WTC11 (cell line): ENCODE data around the gene SMOC2. TPM values are rescaled to one million over a fixed set of nuclear protein-coding genes. Genes with fewer than 3 reads are reported as not detected.
"Not testable (repeated sequence)": the region's sequence is repeated elsewhere in the genome, so short reads cannot be mapped to it uniquely, and the experiment has no call there.

Source experiments
- ATAC-seq: fragments of 200-7000 bp; cut with Tn5 transposase; 2 replicates; pipeline ENCODE4 v1.10.0; 2021; ENCODE audit warnings: mild to moderate bottlenecking, moderate library complexity
- CTCF ChIA-PET: fragments of 300-600 bp; sonication (Branson Sonifier 250); formaldehyde crosslinking; loops from one replicate; lab custom pipeline; 2021; ENCODE audit warnings: antibody characterized with exemption; lab: Charles Lee
- POLR2A ChIA-PET: fragments of 350-600 bp; sonication (Branson Sonifier 250); formaldehyde crosslinking; loops from one replicate; lab custom pipeline; 2021; ENCODE audit warnings: antibody characterized with exemption; lab: Charles Lee
- DNase-seq: peaks from one replicate; pipeline ENCODE4 v3.0.0; 2021; ENCODE audit warnings: low spot score
- H3K27ac Mint-ChIP-seq: 2 replicates; pipeline ENCODE4 v1.8.0; 2021; ENCODE audit warnings: mixed read lengths
- H3K27me3 Mint-ChIP-seq: 2 replicates; pipeline ENCODE4 v1.8.0; 2021; ENCODE audit warnings: low read depth, mild to moderate bottlenecking, moderate library complexity, mixed read lengths
- H3K36me3 Mint-ChIP-seq: 2 replicates; pipeline ENCODE4 v1.8.0; 2021; ENCODE audit warnings: mixed read lengths
- H3K4me1 Mint-ChIP-seq: 2 replicates; pipeline ENCODE4 v1.8.0; 2022; ENCODE audit warnings: mixed read lengths
- H3K4me3 Mint-ChIP-seq: 2 replicates; pipeline ENCODE4 v1.8.0; 2021; ENCODE audit warnings: mild to moderate bottlenecking, moderate library complexity, mixed read lengths
- H3K9me3 Mint-ChIP-seq: 2 replicates; pipeline ENCODE4 v1.8.0; 2021; ENCODE audit warnings: mixed read lengths
- GTF2I ChIP-seq: fragments of 250-450 bp; sonication (Bioruptor Pico); conservative IDR thresholded peaks from 2 replicates; pipeline ENCODE4 v1.4.0; 2021; ENCODE audit warnings: mild to moderate bottlenecking
- IRF1 ChIP-seq: sonication (generic); formaldehyde crosslinking; IDR thresholded peaks from 2 replicates; pipeline ENCODE4 v1.8.0; 2023; ENCODE audit warnings: missing genetic modification reagents
- IRF2 ChIP-seq: sonication (generic); formaldehyde crosslinking; IDR thresholded peaks from 2 replicates; pipeline ENCODE4 v1.8.0; 2022; ENCODE audit warnings: low read depth, missing genetic modification reagents, borderline replicate concordance
- JUN ChIP-seq: sonication (generic); formaldehyde crosslinking; IDR thresholded peaks from 2 replicates; pipeline ENCODE4 v1.8.0; 2023; ENCODE audit warnings: mild to moderate bottlenecking, missing genetic modification reagents
- MLX ChIP-seq: sonication (generic); formaldehyde crosslinking; IDR thresholded peaks from 2 replicates; pipeline ENCODE4 v1.8.1; 2023; ENCODE audit warnings: mild to moderate bottlenecking, missing genetic modification reagents, moderate library complexity
- NFE2L1 ChIP-seq: sonication (generic); formaldehyde crosslinking; IDR thresholded peaks from 2 replicates; pipeline ENCODE4 v1.8.1; 2023; ENCODE audit warnings: missing genetic modification reagents
- NFYB ChIP-seq: sonication (generic); formaldehyde crosslinking; conservative IDR thresholded peaks from 2 replicates; pipeline ENCODE4 v1.8.0; 2022; ENCODE audit warnings: low read depth, missing genetic modification reagents
- PRRX2 ChIP-seq: fragments of 250-450 bp; sonication (Bioruptor Pico); IDR thresholded peaks from 2 replicates; pipeline ENCODE4 v1.8.0; 2021; ENCODE audit warnings: mild to moderate bottlenecking
- SP1 ChIP-seq: sonication (generic); formaldehyde crosslinking; conservative IDR thresholded peaks from 2 replicates; pipeline ENCODE4 v1.8.1; 2022; ENCODE audit warnings: missing genetic modification reagents
- TEAD4 ChIP-seq: sonication (generic); formaldehyde crosslinking; IDR thresholded peaks from 2 replicates; pipeline ENCODE4 v1.8.0; 2022; ENCODE audit warnings: mild to moderate bottlenecking, missing genetic modification reagents
- TP53 ChIP-seq: sonication (generic); formaldehyde crosslinking; IDR thresholded peaks from 2 replicates; pipeline ENCODE4 v1.8.1; 2023; ENCODE audit warnings: mild to moderate bottlenecking, missing genetic modification reagents
- ZNF232 ChIP-seq: sonication (generic); formaldehyde crosslinking; IDR thresholded peaks from 2 replicates; pipeline ENCODE4 v1.8.0; 2022; ENCODE audit warnings: mild to moderate bottlenecking, missing genetic modification reagents
- ZNF423 ChIP-seq: fragments of 250-450 bp; sonication (Bioruptor Pico); IDR thresholded peaks from 2 replicates; pipeline ENCODE4 v2.1.2; 2022; ENCODE audit warnings: mild to moderate bottlenecking, moderate library complexity
- ZNF425 ChIP-seq: fragments of 250-450 bp; sonication (Bioruptor Pico); conservative IDR thresholded peaks from 2 replicates; pipeline ENCODE4 v1.9.0; 2021; ENCODE audit warnings: mild to moderate bottlenecking
- total RNA-seq: library from RNA; stranded (reverse); gene quantifications from 3 replicates; pipeline ENCODE4 v1.2.3, GENCODE V29; 2021
- TF ChIP-seq, protein P1 (sequence below): sonication (generic); formaldehyde crosslinking; IDR thresholded peaks from 2 replicates; pipeline ENCODE4 v1.8.1; 2022; ENCODE audit warnings: low read depth, mild to moderate bottlenecking, moderate library complexity, missing genetic modification reagents, borderline replicate concordance
- TF ChIP-seq, protein P2 (sequence below): sonication (generic); formaldehyde crosslinking; IDR thresholded peaks from 2 replicates; pipeline ENCODE4 v1.8.0; 2022; ENCODE audit warnings: mild to moderate bottlenecking, missing genetic modification reagents
- TF ChIP-seq, protein P3 (sequence below): sonication (generic); formaldehyde crosslinking; IDR thresholded peaks from 2 replicates; pipeline ENCODE4 v1.8.0; 2022; ENCODE audit warnings: missing genetic modification reagents
- TF ChIP-seq, protein P4 (sequence below): fragments of 200-600 bp; IDR thresholded peaks from 2 replicates; pipeline ENCODE4 v1.8.0; 2022; ENCODE audit warnings: antibody characterized with exemption
- TF ChIP-seq, protein P5 (sequence below): sonication (generic); formaldehyde crosslinking; IDR thresholded peaks from 2 replicates; pipeline ENCODE4 v1.8.1; 2023; ENCODE audit warnings: mild to moderate bottlenecking, moderate library complexity, missing genetic modification reagents
- TF ChIP-seq, protein P6 (sequence below): fragments of 250-450 bp; sonication (Bioruptor Pico); IDR thresholded peaks from 2 replicates; pipeline ENCODE4 v2.1.2; 2022; ENCODE audit warnings: mild to moderate bottlenecking, moderate library complexity

Gene SMOC2
- total RNA-seq, 1 experiment from 2014 or later, result 3.9 TPM

DNA sequence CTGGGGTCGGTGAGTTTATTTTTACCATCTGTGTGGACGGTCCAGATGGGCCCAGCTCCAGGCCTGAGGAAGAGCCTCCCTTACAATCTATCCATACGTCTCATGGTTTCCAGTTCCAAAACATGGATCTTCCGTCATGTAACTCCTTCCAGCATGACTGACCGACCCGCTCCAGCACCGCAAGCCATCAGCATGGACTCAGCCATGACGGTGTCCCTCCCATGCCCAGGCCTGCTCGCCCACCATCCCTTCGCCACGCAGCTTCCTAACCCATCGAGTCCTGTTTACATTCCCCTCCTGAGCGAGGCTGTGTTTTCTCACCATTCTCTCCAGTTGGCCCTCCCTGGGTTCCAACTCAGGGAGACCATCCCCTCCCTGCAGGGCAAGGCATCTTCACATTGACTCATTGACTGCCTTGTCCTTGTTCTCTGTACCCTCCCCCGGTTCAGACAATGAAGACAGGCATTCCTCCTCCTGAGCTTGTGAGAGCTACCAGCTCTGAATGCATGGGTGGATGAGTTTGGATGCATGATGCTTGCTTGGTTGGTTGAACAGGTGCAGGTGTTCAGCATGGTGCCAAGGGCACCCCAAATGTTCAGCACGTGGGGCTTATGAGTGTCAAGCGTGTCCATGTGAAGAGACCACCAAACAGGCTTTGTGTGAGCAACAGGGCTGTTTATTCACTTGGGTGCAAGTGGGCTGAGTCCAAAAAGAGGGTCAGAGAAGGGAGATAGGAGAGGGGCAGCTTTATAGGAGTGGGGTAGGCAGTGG, 235.8 kb downstream of the SMOC2 start:
- TF ChIP-seq, protein P1, sequence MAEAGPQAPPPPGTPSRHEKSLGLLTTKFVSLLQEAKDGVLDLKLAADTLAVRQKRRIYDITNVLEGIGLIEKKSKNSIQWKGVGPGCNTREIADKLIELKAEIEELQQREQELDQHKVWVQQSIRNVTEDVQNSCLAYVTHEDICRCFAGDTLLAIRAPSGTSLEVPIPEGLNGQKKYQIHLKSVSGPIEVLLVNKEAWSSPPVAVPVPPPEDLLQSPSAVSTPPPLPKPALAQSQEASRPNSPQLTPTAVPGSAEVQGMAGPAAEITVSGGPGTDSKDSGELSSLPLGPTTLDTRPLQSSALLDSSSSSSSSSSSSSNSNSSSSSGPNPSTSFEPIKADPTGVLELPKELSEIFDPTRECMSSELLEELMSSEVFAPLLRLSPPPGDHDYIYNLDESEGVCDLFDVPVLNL, result no peak
- TF ChIP-seq, protein P2, sequence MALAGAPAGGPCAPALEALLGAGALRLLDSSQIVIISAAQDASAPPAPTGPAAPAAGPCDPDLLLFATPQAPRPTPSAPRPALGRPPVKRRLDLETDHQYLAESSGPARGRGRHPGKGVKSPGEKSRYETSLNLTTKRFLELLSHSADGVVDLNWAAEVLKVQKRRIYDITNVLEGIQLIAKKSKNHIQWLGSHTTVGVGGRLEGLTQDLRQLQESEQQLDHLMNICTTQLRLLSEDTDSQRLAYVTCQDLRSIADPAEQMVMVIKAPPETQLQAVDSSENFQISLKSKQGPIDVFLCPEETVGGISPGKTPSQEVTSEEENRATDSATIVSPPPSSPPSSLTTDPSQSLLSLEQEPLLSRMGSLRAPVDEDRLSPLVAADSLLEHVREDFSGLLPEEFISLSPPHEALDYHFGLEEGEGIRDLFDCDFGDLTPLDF (CRISPR knock-in tag), result no peak
- no peak for TF ChIP-seq NFYB
- TF ChIP-seq ZNF425 (CRISPR knock-in tag), result no peak
- no peak for TF ChIP-seq MLX (CRISPR knock-in tag)
- TF ChIP-seq, protein P3, sequence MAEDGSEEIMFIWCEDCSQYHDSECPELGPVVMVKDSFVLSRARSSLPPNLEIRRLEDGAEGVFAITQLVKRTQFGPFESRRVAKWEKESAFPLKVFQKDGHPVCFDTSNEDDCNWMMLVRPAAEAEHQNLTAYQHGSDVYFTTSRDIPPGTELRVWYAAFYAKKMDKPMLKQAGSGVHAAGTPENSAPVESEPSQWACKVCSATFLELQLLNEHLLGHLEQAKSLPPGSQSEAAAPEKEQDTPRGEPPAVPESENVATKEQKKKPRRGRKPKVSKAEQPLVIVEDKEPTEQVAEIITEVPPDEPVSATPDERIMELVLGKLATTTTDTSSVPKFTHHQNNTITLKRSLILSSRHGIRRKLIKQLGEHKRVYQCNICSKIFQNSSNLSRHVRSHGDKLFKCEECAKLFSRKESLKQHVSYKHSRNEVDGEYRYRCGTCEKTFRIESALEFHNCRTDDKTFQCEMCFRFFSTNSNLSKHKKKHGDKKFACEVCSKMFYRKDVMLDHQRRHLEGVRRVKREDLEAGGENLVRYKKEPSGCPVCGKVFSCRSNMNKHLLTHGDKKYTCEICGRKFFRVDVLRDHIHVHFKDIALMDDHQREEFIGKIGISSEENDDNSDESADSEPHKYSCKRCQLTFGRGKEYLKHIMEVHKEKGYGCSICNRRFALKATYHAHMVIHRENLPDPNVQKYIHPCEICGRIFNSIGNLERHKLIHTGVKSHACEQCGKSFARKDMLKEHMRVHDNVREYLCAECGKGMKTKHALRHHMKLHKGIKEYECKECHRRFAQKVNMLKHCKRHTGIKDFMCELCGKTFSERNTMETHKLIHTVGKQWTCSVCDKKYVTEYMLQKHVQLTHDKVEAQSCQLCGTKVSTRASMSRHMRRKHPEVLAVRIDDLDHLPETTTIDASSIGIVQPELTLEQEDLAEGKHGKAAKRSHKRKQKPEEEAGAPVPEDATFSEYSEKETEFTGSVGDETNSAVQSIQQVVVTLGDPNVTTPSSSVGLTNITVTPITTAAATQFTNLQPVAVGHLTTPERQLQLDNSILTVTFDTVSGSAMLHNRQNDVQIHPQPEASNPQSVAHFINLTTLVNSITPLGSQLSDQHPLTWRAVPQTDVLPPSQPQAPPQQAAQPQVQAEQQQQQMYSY (CRISPR knock-in tag), result no peak
- no peak for TF ChIP-seq ZNF423 (CRISPR knock-in tag)
- no peak for TF ChIP-seq TP53 (CRISPR knock-in tag)
- TF ChIP-seq, protein P4, sequence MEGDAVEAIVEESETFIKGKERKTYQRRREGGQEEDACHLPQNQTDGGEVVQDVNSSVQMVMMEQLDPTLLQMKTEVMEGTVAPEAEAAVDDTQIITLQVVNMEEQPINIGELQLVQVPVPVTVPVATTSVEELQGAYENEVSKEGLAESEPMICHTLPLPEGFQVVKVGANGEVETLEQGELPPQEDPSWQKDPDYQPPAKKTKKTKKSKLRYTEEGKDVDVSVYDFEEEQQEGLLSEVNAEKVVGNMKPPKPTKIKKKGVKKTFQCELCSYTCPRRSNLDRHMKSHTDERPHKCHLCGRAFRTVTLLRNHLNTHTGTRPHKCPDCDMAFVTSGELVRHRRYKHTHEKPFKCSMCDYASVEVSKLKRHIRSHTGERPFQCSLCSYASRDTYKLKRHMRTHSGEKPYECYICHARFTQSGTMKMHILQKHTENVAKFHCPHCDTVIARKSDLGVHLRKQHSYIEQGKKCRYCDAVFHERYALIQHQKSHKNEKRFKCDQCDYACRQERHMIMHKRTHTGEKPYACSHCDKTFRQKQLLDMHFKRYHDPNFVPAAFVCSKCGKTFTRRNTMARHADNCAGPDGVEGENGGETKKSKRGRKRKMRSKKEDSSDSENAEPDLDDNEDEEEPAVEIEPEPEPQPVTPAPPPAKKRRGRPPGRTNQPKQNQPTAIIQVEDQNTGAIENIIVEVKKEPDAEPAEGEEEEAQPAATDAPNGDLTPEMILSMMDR, result no peak
- no peak for TF ChIP-seq IRF1 (CRISPR knock-in tag)
- TF ChIP-seq NFE2L1, result no peak
- TF ChIP-seq, protein P5, sequence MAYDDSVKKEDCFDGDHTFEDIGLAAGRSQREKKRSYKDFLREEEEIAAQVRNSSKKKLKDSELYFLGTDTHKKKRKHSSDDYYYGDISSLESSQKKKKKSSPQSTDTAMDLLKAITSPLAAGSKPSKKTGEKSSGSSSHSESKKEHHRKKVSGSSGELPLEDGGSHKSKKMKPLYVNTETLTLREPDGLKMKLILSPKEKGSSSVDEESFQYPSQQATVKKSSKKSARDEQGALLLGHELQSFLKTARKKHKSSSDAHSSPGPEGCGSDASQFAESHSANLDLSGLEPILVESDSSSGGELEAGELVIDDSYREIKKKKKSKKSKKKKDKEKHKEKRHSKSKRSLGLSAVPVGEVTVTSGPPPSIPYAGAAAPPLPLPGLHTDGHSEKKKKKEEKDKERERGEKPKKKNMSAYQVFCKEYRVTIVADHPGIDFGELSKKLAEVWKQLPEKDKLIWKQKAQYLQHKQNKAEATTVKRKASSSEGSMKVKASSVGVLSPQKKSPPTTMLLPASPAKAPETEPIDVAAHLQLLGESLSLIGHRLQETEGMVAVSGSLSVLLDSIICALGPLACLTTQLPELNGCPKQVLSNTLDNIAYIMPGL, result no peak
- no peak for TF ChIP-seq PRRX2 (CRISPR knock-in tag)
- no peak for TF ChIP-seq SP1
- no peak for TF ChIP-seq IRF2 (CRISPR knock-in tag)
- TF ChIP-seq TEAD4 (CRISPR knock-in tag), result no peak
- TF ChIP-seq, protein P6, sequence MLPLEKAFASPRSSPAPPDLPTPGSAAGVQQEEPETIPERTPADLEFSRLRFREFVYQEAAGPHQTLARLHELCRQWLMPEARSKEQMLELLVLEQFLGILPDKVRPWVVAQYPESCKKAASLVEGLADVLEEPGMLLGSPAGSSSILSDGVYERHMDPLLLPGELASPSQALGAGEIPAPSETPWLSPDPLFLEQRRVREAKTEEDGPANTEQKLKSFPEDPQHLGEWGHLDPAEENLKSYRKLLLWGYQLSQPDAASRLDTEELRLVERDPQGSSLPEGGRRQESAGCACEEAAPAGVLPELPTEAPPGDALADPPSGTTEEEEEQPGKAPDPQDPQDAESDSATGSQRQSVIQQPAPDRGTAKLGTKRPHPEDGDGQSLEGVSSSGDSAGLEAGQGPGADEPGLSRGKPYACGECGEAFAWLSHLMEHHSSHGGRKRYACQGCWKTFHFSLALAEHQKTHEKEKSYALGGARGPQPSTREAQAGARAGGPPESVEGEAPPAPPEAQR (CRISPR knock-in tag), result no peak
- no peak for TF ChIP-seq ZNF232
- no peak for TF ChIP-seq GTF2I
- TF ChIP-seq JUN (CRISPR knock-in tag), result no peak
- Mint-ChIP-seq H3K9me3 (peaks cover 23% of the 10 kb centered on the region), H3K27ac (no peak overlapping the region), H3K27me3 (no peaks in the 10 kb centered on the region; the same call in 1 of the 2 replicates), H3K4me1 (peaks cover 27% of the 10 kb centered on the region), H3K36me3 (peaks cover 13% of the 10 kb centered on the region), H3K4me3 (no peak overlapping the region)
- CTCF ChIA-PET, result no interaction called here
- no peak for ATAC-seq
- no peak for DNase-seq
- POLR2A ChIA-PET, result no interaction called here

DNA sequence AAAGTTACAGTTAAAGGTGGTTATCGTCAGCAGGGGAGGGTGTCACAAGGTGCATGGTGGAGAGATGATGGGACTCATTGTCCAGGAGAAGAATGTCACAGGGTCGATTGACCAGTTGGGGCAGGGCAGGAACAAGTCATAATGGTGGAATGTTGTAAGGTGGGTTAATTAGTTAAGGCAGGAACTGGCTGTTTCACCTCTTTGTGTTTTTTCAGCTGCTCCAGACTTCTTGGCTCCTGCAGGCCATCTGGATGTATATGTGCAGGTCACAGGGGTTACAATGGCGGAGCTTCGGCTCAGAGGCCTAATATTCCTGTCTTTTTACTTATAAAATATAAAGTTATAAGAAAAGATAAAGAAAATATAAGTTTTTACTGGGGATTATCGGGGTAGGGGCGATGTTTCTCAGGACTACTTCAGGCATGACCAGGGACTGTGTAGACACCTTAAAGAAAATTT, 236.4 kb downstream of the SMOC2 start:
- Mint-ChIP-seq H3K4me1 (peaks cover 33% of the 10 kb centered on the region), H3K9me3 (peaks cover 24% of the 10 kb centered on the region), H3K36me3 (peaks cover 15% of the 10 kb centered on the region)
- POLR2A ChIA-PET, H3K27ac Mint-ChIP-seq, ATAC-seq, H3K27me3 Mint-ChIP-seq, DNase-seq, H3K4me3 Mint-ChIP-seq, CTCF ChIA-PET: not testable (repeated sequence)
